HG03097 (cell line): Measurements from ENCODE around the gene RASIP1.
"Not testable (repeated sequence)": the region's sequence is repeated elsewhere in the genome, so short reads cannot be mapped to it uniquely, and the experiment has no call there.

Experiments used
- ATAC-seq: cut with Tn5 transposase; IDR thresholded peaks from one replicate; pipeline ENCODE4 v1.9.1; 2021; ENCODE audit not compliant: unreplicated experiment, low FRiP score

Gene RASIP1

DNA sequence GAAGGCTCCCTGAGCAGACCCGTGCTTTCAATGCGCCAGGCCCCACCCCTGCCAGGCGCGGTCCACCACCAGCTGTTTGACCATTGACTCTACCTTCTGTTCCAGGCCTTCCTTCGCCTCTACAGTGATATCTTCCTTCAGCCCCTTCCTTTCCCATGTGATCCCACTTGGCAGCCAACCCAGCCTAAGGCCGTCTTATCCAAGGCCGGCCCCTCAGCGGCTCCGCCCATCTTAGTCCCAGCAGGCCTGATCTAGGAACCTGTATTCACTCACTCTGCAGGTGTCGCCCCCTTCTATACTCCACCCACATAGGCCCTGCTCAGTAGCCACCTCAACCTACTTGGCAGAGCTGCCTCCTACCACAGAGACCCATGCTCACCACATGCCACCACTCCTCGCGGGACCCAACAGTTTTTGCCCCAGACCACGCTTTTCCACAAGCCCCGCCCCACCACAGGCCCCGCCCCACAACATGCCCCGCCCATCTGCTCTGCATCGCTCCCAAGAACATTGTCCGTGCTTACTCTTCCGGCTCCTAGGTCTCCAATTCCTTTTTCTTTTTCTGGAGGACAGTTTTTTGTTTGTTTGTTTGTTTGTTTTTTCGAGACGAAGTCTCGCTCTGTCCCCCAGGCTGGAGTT, 2.9 kb downstream of the RASIP1 start:
- no peak for ATAC-seq

DNA sequence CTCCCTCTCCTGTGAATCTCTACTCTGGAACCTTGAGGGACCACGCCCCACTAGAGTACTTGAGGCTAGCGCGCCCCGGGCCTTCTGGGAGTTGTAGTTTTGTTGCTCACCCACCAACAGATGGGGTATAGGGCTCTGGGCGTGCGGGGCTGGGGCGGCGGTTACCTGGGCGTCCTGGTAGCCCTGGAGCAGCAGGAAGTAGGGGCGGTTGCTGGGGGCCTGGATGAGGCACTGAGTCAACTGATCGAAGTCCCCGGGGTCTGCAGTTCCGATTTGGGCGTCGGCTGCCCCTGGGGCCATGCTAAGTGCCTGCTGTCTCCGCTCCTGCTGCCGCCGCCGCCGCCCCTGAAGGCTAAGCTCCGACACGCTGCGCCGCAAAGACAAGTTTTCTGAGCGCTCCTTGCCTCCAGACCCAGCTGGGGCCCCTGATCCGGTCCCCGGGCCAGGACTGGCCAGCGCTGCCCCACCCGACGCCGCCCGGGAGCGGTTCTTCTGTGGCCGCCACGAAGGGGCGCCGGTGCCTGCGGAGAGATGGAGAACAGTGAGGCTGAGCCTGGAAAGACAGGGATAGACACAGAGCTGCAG, 5.3 kb downstream of the RASIP1 start:
- no peak for ATAC-seq

DNA sequence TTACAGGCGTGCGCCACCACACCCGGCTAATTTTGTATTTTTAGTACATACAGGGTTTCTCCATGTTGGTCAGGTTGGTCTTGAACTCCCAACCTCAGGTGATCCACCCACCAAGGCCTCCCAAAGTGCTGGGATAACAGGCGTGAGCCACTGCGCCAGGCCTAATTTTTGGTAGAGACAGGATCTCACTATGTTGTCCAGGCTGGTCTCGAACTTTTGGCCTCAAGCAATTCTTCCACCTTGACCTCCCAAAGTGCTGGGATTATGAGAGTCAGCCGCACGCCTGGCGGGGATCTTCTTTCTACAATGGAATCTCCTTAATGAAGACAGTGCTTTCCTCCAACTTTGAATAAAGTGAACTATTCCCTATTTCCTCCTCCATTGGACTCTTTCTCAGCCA, 5.8 kb downstream of the RASIP1 start:
- ATAC-seq = no peak

DNA sequence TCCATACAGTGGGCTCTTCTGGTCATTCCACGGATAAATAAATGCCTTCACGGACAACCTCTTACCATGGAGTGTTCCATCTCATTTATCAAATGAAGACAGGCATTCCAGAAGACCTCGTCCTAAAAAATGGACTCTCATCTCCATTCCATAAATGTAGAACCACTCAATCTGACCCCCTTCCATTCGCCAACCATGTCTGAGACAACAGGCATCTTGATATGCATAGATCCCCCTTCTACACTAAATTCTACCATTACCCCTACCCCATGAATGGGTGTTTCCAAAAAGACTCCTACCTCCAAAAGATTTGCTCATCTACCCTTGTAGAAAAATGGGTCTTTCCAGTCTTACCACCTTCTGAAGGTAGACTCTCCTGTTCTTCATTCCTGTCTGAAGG, 9.0 kb downstream of the RASIP1 start:
- ATAC-seq = no peak

GRCh38 chr19:48728911-48729664, 11.3 kb downstream of the RASIP1 start:
- ATAC-seq = no peak

GRCh38 chr19:48726556-48726955, 13.9 kb downstream of the RASIP1 start:
- ATAC-seq = no peak

- no peak for ATAC-seq
Measured at GRCh38 chr19:48724796-48725753, 15.3 kb downstream of the RASIP1 start.

GRCh38 chr19:48722196-48722708, 18.2 kb downstream of the RASIP1 start:
- no peak for ATAC-seq

DNA sequence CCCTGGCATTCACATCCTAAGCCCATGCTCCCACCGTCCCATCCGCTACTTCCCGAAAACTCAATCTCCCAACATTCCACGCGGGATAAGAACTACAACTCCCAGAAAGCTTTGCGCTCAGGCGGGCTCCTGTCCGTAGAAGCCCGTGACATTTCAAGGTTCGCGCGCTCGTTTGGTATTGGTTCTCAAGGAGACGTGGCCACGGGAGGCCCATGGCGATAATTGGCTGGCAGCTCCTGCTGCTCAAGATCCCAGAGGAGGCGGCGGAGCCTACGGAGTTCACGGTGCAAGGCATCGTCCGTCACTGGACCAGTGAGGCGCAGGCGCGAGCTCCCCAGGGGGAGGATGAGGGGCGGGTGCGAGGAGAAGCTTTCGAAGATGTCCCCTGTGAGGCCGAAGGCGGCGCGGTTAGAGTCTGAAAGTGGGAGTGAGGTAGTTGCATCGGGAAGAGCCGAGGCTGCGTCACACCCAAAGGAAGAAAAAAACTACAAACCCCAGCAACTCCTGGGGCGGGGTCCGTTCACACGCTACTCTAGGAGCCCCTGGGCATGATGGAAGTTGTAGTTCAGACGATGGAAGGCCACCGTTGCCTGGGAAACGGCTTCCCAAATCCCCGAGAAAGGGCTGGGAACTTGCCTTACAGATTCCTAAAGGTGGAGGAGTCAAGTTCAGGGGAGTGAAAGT, 19.7 kb downstream of the RASIP1 start:
- ATAC-seq = peak; percentile 71

DNA sequence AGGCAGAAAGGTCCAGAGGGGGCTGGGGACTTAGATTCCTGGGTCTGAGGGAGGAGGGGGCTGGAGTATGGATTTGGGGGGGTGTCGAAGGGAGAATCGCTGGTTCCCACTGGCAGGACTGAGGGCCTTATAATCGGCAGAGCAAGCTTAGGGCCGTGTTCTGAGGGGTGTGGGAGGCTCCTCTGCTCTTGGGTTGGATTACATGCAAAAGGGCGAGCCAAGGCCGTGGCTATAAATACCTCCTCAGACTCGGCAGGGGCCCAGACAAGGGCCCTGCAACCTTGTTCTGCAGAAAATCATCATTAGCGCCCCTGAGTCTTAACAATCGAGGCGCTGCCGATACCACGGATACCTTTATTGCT, 20.2 kb downstream of the RASIP1 start:
- ATAC-seq = no peak

- ATAC-seq = no peak
Measured at GRCh38 chr19:48719263-48720171, 20.9 kb downstream of the RASIP1 start, which contains the start of gene MAMSTR. Gene MAMSTR (minus strand): TSS chr19:48719725. CDS start chr19:48719031, 694 bp downstream.

DNA sequence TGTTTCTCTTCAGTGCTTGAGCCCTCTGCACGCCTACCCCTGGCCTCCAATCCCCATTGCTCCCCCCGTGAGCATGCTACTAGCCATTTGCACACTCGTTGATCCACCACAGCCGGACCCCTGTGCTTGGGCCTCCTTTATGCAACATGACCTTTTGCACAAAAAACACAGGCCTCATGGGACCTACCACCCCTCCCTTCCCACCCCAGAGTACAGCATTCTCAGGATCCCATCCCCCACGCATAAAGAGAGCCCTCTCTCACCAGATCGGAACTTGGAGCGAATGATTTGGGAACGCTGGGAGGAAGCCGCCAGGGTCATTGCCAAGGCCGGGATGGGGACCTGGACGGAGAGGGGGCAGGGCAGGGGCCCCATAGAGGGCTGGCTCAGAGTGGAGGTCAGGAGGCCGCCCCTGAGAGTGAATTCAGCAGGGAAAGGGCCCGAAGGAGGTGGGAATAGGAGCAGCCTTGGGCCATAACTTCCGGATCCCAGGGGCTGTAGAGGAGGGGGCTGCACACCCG, 21.6 kb downstream of the RASIP1 start:
- ATAC-seq = no peak

DNA sequence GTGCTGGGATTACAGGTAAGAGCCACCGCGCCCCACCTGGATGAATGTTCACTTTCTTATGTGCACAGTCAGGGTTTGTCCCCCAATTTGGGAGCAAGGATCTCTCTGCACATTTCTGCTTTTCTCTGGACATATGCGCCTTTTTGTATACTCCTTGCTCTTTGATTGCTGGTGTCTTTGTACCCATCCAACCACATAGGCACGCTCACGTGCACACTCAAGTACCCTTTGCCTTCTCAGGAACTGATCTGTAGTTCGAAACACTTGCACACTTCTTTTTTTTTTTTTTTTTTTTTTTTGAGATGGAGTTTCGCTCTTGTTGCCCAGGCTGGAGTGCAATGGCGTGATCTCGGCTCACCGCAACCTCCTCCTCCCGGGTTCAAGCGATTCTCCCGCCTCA, 22.3 kb downstream of the RASIP1 start:
- ATAC-seq = not testable (repeated sequence)

- ATAC-seq = no peak
Measured at GRCh38 chr19:48716562-48717291, 23.7 kb downstream of the RASIP1 start.

DNA sequence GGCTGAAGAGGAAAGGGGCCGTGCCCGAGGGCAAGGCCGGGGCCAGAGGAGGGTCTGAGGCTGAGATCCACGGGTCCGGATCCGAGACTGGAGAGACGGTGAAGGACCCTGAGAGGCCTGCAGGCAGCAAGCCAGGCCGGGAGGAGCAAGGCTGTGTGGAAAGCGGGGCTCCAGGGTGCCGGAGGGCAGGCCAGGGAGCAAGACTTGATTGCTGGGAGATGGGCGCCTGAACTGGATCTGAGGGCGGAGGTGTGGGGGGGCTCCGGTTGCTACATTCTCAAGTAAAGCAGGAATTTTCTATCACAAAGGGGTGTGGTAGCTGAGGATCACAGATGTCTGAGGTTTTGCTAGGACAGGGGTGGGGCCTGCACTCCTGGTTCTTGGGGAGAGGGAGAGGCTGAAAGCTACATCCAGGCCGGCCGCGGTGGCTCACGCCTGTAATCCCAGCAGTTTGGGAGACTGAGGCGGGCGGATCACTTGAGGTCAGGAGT, 24.7 kb downstream of the RASIP1 start:
- ATAC-seq = no peak

GRCh38 chr19:48714759-48715675, 25.4 kb downstream of the RASIP1 start:
- no peak for ATAC-seq
